Endometrium (tissue), 2 donors: ENCODE measurements around the gene PLPPR1.

Experiments used
- FAIRE-seq: peaks from 2 replicates; lab custom pipeline; 2012; peaks lifted over from hg19 to GRCh38; lab: Jason Lieb, UNC
- donor health status: control.
- donor health status: control.

PLPPR1 gene

DNA sequence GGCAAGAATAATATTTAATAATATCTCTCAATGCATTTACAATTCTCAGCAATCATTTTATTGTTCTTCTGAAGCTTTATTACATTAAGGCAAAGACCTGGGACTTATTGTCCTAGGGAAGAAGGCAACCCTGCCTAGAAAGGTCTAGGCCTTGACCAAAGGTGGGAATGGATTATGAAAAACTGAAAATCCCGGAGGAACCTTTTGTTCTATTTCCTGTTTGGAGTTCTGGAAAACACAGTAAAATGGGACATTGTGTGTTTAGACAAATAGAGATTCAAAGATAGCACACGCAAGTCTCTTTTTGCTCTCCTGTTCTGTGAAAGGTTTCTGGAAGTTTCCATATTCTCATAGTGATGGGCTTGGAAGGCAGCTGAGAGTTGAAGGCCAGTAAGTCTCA is 325.2 kb downstream of the PLPPR1 start:
- no peak for FAIRE-seq

DNA sequence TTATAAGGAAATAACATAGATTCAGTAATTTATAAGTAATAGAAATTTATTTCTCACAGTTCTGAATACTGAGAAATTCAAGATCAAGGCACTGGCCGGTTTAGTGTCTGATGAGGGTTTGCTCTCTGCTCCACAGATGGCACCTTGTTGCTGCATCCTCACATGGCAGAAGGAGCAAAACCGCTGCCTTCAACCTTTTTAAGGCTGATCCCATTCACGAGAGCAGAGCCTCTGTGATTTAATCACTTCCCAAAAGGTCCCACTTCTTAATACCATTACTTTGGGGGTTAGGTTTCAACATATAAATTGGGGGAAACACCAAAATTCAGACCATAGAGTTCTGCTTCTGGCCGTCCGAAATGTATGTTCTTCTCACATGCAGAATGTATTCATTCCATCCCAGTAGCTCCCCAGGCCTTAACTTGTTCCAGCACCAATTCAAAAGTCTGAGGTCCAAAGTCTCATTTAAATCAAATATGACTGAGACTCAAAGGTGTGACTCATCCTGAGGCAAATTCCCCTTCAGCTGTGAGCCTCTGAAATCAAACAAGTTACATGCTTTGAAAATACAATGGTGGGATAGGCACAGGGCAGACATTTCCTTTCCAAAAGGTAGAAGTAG is 325.7 kb downstream of the PLPPR1 start:
- FAIRE-seq, result no peak

DNA sequence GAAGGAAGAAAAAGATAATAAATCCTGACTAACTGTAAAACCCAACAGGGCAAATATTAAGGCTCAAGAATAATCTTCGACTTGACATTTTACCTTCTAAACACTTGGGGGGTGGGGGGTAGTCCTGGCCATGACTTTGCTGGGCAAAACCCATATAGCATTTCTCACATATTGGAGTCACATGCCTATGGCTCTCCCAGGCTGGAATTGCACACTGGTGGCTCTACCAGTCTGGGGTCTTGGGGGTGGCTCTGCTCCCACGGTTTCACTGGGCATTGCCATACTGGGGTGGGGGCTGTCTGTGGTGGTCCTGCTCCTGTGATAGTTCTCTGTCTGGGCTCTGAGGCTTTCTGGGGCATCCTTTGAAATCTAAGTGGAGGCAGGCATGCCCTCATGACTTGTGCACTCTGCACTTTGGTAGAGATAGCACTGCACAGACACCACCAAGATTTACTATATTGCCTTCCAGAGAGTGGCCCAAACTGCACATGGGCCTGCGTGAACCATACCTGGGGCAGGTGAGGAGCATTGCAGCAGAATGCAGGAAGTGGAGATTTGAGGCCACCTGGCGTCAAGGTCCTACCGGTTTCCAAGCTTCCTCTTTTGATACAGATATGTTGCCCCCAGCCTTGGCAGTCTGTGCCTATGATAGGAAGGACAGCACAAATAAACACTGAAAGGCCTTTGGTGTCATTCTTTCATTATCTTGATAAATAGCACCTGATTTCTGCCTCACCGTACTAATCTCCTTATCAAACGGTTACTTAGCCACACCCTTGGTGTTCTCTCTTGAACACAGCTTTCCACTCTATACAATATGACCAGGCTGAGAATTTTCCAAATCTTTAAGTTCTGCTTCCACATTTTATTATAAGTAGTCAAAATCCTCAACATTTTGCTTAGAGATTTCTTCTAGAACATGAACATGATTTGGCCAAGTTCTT is 326.5 kb downstream of the PLPPR1 start:
- FAIRE-seq, result no peak

DNA sequence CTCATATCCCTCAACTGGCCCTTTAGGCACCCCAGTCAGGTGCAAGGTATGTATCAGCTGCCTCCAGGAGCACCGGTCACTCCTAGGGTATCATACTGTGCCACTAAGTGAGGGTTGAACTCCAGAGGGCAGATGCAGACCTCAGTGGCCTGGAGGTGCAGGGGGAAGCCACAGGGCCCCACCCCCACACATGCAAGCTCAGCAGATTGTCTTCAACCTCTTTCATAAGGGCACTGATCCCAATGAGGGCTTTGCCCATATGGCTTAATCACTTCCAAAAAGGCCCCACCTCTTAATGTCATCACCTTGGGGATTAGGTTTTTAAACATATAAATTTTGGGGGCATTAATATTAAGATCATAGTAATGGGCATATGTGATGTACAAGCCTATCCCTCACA is 328.1 kb downstream of the PLPPR1 start:
- FAIRE-seq, result no peak

DNA sequence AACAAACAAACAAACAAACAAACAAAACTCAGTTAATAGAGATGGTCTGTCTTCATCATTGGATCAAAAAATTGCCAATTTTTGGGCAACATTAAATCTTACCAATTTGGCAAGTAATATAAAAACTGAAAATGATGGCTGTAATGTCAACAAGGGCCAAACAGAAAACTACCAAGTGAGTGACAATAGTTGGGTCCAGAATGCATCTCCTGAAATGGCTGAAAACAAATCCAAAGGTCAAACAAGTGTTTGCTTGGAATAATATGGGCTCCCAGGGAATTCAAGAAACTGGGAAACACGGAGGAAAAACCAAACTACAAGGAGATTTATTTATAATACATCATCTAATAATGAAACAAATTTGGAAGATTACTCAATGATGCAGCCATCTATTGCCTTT is 331.2 kb downstream of the PLPPR1 start:
- FAIRE-seq, result no peak

DNA sequence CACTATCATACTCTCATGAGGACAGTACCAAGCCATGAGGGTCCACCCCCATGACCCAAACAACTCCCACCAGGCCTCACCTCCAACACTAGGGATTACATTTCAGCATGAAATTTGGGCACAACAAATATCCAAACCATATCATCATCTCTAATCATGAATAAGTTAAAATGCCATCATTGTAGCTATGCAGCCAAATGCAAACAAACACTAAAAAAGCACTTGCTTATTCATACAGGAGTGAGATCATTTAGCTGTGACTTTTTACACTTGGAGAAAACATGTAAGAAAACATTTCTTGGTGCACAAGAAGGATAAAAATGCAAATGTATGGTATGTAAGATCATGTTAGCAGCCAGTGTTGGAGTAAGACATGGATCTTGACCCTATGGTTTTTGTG is 332.1 kb downstream of the PLPPR1 start:
- no peak for FAIRE-seq

DNA sequence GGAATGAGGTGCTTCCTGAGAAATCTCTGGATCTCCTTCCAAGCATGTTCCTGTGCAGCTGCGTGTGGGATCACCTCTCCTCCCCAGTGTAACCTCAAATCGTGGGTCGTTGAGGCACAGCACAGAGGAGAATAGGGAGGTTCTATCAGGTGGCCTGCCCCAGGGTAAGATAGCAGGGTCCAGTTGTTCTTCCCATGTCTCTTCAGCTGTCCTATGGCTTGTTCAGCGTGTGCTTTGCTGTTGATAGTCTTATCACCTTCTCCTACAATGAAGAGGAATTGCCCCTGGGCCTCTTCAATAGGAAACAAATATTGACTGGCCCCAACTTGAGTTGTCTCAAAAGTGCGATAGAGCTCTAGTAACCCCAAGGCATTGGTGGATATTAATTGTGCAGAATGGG is 333.9 kb downstream of the PLPPR1 start:
- FAIRE-seq, result no peak

DNA sequence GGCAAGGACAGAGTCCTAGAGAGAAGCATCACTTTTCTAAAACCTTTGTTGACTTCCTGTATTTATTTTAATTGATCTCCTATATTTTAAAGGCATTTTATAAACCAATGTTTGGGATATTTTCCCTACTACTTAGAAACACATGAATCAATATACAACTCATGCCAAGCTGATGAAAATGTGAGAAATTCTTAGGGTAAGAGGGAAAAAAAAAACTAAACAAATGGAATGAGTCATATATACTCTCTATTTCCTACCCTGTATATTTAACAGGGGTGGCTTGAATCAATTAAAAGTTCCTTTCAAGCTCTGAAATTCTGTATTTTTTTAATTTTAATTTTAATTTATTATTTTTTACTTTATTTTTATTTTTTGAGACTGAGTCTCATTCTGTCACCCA is 336.7 kb downstream of the PLPPR1 start:
- FAIRE-seq, result no peak

DNA sequence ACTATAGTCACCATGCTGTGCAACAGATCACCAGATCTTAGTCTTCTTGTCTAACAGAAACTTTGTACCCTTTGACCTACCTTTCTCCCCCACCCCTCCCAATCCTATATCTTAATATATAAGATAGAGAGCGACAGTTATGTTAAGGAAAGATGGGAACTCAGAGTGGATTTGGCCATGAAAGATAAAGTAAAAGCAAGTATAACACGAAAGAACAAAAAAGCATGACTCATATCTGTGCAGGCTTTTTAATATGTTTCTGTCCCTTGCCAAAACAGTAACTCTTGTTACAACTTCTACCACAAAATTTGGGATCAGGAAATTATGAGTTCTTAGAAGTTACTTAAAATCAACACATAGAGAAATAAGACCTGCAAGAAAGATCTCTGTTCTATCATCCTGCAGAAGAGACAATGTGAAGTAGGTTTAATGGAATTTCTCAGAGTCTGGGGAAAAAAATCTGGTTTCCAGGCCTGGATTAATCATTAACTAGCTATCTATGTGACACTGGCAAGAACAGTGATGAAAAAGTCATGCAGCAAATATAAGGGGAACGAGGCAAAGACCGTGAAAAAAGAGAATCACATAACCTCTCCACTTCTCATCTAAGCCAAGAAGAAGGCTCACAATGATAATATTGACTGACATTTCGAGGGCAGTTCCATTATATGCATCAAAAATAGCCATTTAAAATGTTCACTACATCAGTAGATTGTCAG is 337.7 kb downstream of the PLPPR1 start:
- FAIRE-seq, result no peak

DNA sequence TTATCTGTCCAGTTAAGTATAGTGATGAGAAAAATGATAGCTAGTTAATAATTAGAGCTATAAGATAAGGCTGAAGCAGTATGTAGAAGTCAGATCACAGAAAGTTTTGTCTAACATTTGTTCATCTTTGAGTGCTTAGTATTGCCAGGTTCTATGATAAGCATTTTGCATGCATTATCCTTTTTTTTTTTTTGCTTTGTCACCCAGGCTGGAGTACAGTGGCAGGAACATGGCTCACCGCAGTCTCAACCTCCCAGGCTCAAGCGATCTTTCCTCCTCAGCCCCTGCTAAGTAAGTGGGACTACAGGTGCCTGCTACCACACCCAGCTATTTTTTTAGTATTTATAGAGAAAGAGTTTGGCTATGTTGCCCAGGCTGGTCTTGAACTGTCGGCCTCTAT is 338.8 kb downstream of the PLPPR1 start:
- FAIRE-seq, result no peak

DNA sequence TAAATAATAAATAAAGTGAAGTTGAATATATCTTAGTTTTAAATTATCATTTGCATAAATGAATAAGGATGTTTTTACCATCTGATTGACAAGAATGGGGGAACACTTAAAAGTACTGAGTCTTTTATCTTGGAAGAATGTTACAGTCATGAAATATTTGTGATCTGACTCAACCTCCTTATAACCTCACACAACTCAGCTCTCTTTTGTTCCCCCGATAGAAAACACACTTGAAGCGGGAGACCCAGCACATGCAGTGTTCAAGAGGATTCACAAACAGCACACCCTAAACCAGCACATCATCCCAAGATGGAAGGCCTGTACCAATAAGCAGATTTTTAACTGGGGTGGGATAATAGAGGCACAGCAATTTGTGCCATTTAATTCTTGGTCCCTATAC is 340.8 kb downstream of the PLPPR1 start:
- no peak for FAIRE-seq

DNA sequence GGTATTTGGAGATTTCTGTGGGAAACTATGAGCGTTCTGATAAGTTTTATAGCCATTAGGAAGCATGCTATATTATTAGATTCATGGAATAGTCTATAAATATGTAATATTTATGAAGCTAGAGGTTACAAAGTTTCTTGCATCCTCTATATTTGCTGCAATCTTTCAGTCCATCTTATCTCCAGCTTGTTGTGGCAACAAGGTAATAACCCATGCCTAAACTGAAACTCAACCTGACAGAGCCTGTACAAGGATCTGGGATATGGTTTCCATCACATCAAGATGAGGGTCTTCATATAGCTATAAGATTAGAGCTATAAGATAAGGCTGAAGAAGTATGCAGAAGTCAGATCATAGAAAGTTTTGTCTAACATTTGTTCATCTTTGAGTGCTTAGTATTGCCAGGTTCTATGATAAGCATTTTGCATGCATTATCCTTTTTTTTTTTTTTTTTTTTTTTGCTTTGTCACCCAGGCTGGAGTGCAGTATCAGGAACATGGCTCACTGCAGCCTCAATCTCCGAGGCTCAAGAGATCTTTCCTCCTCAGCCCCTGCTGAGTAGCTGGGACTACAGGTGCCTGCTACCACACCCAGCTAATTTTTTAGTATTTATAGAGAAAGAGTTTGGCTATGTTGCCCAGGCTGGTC is 341.5 kb downstream of the PLPPR1 start:
- no peak for FAIRE-seq

DNA sequence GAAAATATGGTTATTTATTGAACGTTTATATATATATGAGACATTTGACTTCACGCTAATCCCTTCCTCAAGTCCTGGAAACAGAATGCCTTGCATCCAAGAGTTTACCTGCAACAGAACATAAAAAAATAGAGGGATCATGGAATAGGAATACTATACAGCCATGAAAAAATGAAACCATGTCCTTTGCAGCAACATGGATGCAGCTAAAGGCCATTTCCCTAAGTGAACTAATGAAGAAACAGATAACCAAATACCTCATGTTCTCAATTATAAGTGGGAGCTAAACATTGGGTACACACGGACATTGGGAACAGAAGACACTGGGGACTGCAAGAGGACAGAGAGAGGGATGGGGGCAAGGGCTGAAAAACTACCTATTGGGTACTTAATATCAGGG is 343.3 kb downstream of the PLPPR1 start:
- no peak for FAIRE-seq

DNA sequence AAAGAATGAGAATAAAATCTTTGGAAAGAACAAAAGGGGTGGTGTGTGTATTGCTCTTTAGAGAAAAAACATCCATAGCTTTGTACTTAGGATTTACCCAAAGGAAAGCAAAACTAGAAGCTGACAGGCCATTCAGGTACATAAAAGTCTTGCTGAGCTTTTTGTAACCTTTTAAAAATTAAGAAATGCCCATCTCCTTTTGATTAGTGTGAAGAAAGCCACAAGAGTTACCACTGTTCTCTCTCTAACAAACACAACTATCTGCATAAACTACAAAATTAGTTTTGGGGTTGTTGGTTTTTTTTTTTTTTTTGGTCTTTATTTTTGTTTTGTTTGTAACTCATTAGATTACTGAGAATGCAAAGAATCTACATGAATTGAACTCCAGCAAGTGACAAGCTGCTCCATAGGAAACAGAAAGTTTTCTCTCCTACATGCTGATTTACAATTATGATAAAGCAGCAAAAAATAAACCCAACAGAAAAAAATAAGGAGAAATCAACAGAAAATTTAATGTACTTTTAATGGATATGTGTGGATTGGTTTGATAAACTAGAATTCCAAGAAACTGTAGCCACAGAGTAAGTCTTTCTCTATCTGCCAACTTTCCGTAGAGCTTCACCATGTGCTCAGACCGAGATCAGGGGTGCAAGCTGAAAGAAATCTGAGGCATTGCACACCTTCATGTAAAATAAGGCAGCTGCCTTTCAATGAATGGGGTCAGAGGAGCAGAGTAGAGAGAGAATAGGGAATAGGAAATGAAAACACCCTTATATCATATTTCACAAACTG is 344.0 kb downstream of the PLPPR1 start:
- FAIRE-seq, result no peak
